Measurements from ENCODE around the gene HIBADH.
"Not testable (repeated sequence)": the region's sequence is repeated elsewhere in the genome, so short reads cannot be mapped to it uniquely, and the experiment has no call there.

Gene HIBADH

GRCh38 chr7:27595009-27595408, 67.7 kb downstream of the HIBADH start:
- DNase-seq: no peak

GRCh38 chr7:27593226-27593625, 69.5 kb downstream of the HIBADH start:
- no peak for DNase-seq

GRCh38 chr7:27590416-27590815, 72.3 kb downstream of the HIBADH start:
- DNase-seq: no peak

- no peak for DNase-seq
Measured at GRCh38 chr7:27587429-27587828, 75.3 kb downstream of the HIBADH start.

- no peak for DNase-seq
Measured at GRCh38 chr7:27586825-27587224, 75.9 kb downstream of the HIBADH start.

GRCh38 chr7:27585781-27586447, 76.8 kb downstream of the HIBADH start:
- DNase-seq: no peak

- no peak for DNase-seq
Measured at GRCh38 chr7:27581906-27582305, 80.8 kb downstream of the HIBADH start.

GRCh38 chr7:27581119-27581518, 81.6 kb downstream of the HIBADH start:
- DNase-seq: no peak

- DNase-seq: no peak
Measured at GRCh38 chr7:27579565-27579964, 83.1 kb downstream of the HIBADH start.

- DNase-seq: not testable (repeated sequence)
Measured at GRCh38 chr7:27578169-27578568, 84.5 kb downstream of the HIBADH start.

GRCh38 chr7:27576360-27576944, 86.2 kb downstream of the HIBADH start:
- no peak for DNase-seq

- DNase-seq: no peak
Measured at GRCh38 chr7:27575613-27576012, 87.1 kb downstream of the HIBADH start.

GRCh38 chr7:27569106-27569505, 93.6 kb downstream of the HIBADH start:
- no peak for DNase-seq

- no peak for DNase-seq
Measured at GRCh38 chr7:27567266-27567665, 95.4 kb downstream of the HIBADH start.

- no peak for DNase-seq
Measured at GRCh38 chr7:27564881-27565482, 97.7 kb downstream of the HIBADH start.

- DNase-seq: no peak
Measured at GRCh38 chr7:27560706-27561235, 101.9 kb downstream of the HIBADH start.

GRCh38 chr7:27555670-27556069, 107.0 kb downstream of the HIBADH start:
- DNase-seq: no peak

GRCh38 chr7:27554826-27555225, 107.9 kb downstream of the HIBADH start:
- DNase-seq: no peak

GRCh38 chr7:27553273-27553672, 109.4 kb downstream of the HIBADH start:
- DNase-seq: no peak

GRCh38 chr7:27551803-27552400, 110.8 kb downstream of the HIBADH start:
- no peak for DNase-seq

GRCh38 chr7:27549606-27550005, 113.1 kb downstream of the HIBADH start:
- DNase-seq: no peak

- no peak for DNase-seq
Measured at GRCh38 chr7:27548304-27548703, 114.4 kb downstream of the HIBADH start.

- no peak for DNase-seq
Measured at GRCh38 chr7:27547401-27547800, 115.3 kb downstream of the HIBADH start.

GRCh38 chr7:27546610-27547009, 116.1 kb downstream of the HIBADH start:
- DNase-seq: no peak

Measured in activated CD4-positive, alpha-beta T cell treated with anti-CD3 and anti-CD28 coated beads, Interleukin-2, amount 50 U/mL, for 48 hours (primary cell).